ENCODE results near the gene SULF2.

The SULF2 gene

GRCh38 chr20:47734870-47735269, 50.4 kb downstream of the SULF2 start:
- ATAC-seq = no peak
- TF ChIP-seq PATZ1 (CRISPR knock-in tag; IDR thresholded peaks at IDR 0.05; ENCODE audit: borderline replicate concordance) (no peak), ZFP30 (CRISPR knock-in tag; IDR thresholded peaks at IDR 0.05) (peak; percentile 78; the same call in 1 of the 2 replicates), ZNF565 (CRISPR knock-in tag; conservative IDR thresholded peaks at IDR 0.05; ENCODE audit: low read depth) (no peak), ZNF70 (CRISPR knock-in tag; IDR thresholded peaks at IDR 0.05) (no peak), BACH2 (CRISPR knock-in tag; IDR thresholded peaks at IDR 0.05; ENCODE audit: borderline replicate concordance) (no peak), ZC3H10 (CRISPR knock-in tag; IDR thresholded peaks at IDR 0.05) (no peak)

GRCh38 chr20:47733892-47734291, 51.4 kb downstream of the SULF2 start:
- TF ChIP-seq ZNF70 (CRISPR knock-in tag; IDR thresholded peaks at IDR 0.05) = no peak
- ATAC-seq = no peak; the same call in 2 of the 3 replicates

- no peak for ATAC-seq
- TF ChIP-seq CSRNP3 (CRISPR knock-in tag; IDR thresholded peaks at IDR 0.05) (no peak), ZFP30 (CRISPR knock-in tag; IDR thresholded peaks at IDR 0.05) (no peak), BACH2 (CRISPR knock-in tag; IDR thresholded peaks at IDR 0.05; ENCODE audit: borderline replicate concordance) (no peak), ZNF70 (CRISPR knock-in tag; IDR thresholded peaks at IDR 0.05) (no peak), POU6F1 (CRISPR knock-in tag; IDR thresholded peaks at IDR 0.05; ENCODE audit: borderline replicate concordance, low read depth) (no peak), SNAI2 (CRISPR knock-in tag; IDR thresholded peaks at IDR 0.05) (no peak), PATZ1 (CRISPR knock-in tag; IDR thresholded peaks at IDR 0.05; ENCODE audit: borderline replicate concordance) (no peak), ESRRG (CRISPR knock-in tag; IDR thresholded peaks at IDR 0.05) (no peak), PPARA (CRISPR knock-in tag; IDR thresholded peaks at IDR 0.05; ENCODE audit: borderline replicate concordance) (no peak), OSR1 (CRISPR knock-in tag; IDR thresholded peaks at IDR 0.05) (no peak), ZNF565 (CRISPR knock-in tag; conservative IDR thresholded peaks at IDR 0.05; ENCODE audit: low read depth) (no peak), GLIS3 (CRISPR knock-in tag; IDR thresholded peaks at IDR 0.05) (no peak), ISL1 (CRISPR knock-in tag; IDR thresholded peaks at IDR 0.05) (no peak), ZC3H10 (CRISPR knock-in tag; IDR thresholded peaks at IDR 0.05) (no peak), CSDC2 (CRISPR knock-in tag; IDR thresholded peaks at IDR 0.05) (no peak)
Measured at GRCh38 chr20:47730744-47731143, 54.5 kb downstream of the SULF2 start.

- ATAC-seq = no peak
- no peak for TF ChIP-seq CSRNP3 (CRISPR knock-in tag; IDR thresholded peaks at IDR 0.05)
- TF ChIP-seq TOX (CRISPR knock-in tag; IDR thresholded peaks at IDR 0.05; ENCODE audit: borderline replicate concordance) = no peak
- no peak for TF ChIP-seq ESRRG (CRISPR knock-in tag; IDR thresholded peaks at IDR 0.05)
- TF ChIP-seq TSHZ2 (CRISPR knock-in tag; IDR thresholded peaks at IDR 0.05) = no peak
- no peak for TF ChIP-seq TCF4 (CRISPR knock-in tag; IDR thresholded peaks at IDR 0.05; ENCODE audit: borderline replicate concordance)
- TF ChIP-seq POU6F1 (CRISPR knock-in tag; IDR thresholded peaks at IDR 0.05; ENCODE audit: borderline replicate concordance, low read depth) = no peak
- TF ChIP-seq ZNF70 (CRISPR knock-in tag; IDR thresholded peaks at IDR 0.05) = no peak
- TF ChIP-seq CSDC2 (CRISPR knock-in tag; IDR thresholded peaks at IDR 0.05) = no peak
- no peak for TF ChIP-seq CREB5 (CRISPR knock-in tag; IDR thresholded peaks at IDR 0.05; ENCODE audit: low read depth)
- TF ChIP-seq ARNTL (CRISPR knock-in tag; IDR thresholded peaks at IDR 0.05; ENCODE audit: borderline replicate concordance, low read depth) = no peak
Measured at GRCh38 chr20:47729472-47729871, 55.8 kb downstream of the SULF2 start.
